ENCODE measurements around the gene ACAD11. TPM values are rescaled to one million over a fixed set of nuclear protein-coding genes. Genes with fewer than 3 reads are reported as not detected.
"Not testable (repeated sequence)": the region's sequence is repeated elsewhere in the genome, so short reads cannot be mapped to it uniquely, and the experiment has no call there.

Gene ACAD11
- total RNA-seq, 3 donors from 2014 or later (not counting 1 experiment from before 2014, with no cell fraction given) = 15.8 to 30.6 (median 25.2) TPM

DNA sequence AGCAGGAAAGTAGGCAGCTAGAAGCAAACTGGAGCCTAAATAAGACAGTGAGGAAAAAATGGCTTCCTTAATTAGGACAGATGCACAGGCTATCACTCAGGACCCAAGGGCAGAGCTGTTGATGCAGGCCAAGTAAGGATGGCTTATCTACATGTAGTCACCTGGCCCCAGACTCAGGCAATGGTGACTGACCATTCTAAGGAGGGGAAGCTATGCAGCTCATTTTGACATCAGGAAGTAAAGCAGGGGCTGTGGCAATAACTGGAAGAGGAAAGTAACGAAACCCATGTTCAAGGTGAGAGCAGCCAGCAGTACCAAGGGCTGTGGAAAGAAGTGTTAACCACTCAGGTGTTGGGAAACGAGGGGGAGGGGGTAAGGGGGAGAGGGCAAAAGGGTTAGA lies 16.2 kb downstream of the ACAD11 start:
- H3K27ac ChIP-seq (ENCODE audit: low read length) = no peak overlapping the region
- no peaks in the 10 kb centered on the region for H3K27me3 ChIP-seq (ENCODE audit: control insufficient read depth, insufficient read depth, low read length)
- H3K27ac Mint-ChIP-seq = no peak overlapping the region
- H3K4me1 Mint-ChIP-seq = peaks cover 0 to 4% of the 10 kb centered on the region in 2 donors
- H3K9me3 ChIP-seq (ENCODE audit: control insufficient read depth, insufficient read depth, low read length) = no peaks in the 10 kb centered on the region
- peaks cover 16% of the 10 kb centered on the region for H3K36me3 ChIP-seq (ENCODE audit: control insufficient read depth, insufficient read depth, low read length)
- TF ChIP-seq, protein P1, sequence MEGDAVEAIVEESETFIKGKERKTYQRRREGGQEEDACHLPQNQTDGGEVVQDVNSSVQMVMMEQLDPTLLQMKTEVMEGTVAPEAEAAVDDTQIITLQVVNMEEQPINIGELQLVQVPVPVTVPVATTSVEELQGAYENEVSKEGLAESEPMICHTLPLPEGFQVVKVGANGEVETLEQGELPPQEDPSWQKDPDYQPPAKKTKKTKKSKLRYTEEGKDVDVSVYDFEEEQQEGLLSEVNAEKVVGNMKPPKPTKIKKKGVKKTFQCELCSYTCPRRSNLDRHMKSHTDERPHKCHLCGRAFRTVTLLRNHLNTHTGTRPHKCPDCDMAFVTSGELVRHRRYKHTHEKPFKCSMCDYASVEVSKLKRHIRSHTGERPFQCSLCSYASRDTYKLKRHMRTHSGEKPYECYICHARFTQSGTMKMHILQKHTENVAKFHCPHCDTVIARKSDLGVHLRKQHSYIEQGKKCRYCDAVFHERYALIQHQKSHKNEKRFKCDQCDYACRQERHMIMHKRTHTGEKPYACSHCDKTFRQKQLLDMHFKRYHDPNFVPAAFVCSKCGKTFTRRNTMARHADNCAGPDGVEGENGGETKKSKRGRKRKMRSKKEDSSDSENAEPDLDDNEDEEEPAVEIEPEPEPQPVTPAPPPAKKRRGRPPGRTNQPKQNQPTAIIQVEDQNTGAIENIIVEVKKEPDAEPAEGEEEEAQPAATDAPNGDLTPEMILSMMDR (IDR thresholded peaks at IDR 0.05) = no peak
- H3K4me1 ChIP-seq (ENCODE audit: control insufficient read depth, insufficient read depth, low read length) = no peaks in the 10 kb centered on the region
- 35% methylated on average over 2 of the region's 2 CpGs for WGBS (ENCODE audit: insufficient coverage)
- H3K4me3 Mint-ChIP-seq = no peak overlapping the region
- H3K27me3 Mint-ChIP-seq (ENCODE audit: low read depth in 2 of 2) = no peaks in the 10 kb centered on the region
- DNase-seq = no peak
- no peaks in the 10 kb centered on the region for H3K36me3 Mint-ChIP-seq
- H3K9me3 Mint-ChIP-seq = no peaks in the 10 kb centered on the region
- H3K4me3 ChIP-seq (ENCODE audit: low read length) = no peak overlapping the region
- ATAC-seq = peak in 1 of 3 donors; percentile 41
- intact Hi-C loops (cut with micrococcal nuclease) = no loop called here

DNA sequence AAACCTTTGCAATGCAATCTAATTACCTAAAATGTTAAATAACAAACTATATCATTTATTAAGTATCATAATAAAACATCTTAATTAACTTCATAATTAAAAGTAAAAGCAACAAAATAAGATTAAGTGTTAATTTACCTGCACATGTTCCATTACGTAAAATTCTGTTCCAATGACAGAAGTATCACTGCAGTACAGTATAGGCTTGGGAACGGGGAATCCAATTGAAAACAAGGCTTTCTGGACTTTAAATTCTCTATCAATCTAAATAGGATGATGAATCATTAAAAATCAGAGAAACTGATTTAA lies 17.1 kb downstream of the ACAD11 start:
- no peaks in the 10 kb centered on the region for H3K4me1 ChIP-seq (ENCODE audit: control insufficient read depth, insufficient read depth, low read length)

DNA sequence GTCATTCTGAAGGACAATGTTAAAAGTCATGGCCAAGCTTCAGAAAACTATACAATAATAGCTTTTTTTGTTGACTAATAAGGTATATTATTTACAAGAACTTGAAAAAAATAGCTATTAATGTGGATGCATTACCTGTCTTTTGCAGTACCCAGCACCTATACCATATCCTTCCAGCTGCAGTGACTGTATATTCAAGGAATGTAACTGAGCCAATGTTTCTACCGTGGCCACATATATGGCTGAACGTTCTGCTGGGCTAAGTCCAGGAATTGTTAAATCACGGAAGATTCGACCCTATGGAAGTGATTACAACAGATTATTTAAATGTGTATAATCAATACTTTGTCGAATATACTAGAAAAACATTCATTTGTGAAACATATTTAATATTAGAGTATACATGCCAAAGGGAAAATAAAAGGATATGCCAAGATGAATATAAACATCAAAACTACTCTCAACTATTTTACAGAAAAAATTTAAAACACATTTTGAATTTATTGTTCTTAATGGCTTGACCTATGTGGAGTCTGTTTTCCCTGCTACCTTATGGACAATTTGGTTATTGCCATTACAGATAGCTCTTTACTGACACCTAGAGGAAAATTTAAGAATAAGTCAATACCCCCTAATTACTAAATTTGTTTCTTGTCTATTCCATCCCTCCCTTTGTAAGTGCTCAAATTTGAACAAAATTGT lies 17.6 kb downstream of the ACAD11 start:
- intact Hi-C loops (cut with micrococcal nuclease) = loop anchor here (1.0 kb wide), 1 partner anchor 106 kb away; no protein-coding TSS in a partner anchor
- H3K36me3 Mint-ChIP-seq = no peaks in the 10 kb centered on the region
- no peaks in the 10 kb centered on the region for H3K4me1 ChIP-seq (ENCODE audit: control insufficient read depth, insufficient read depth, low read length)
- H3K27me3 Mint-ChIP-seq (ENCODE audit: low read depth in 2 of 2) = no peaks in the 10 kb centered on the region
- H3K27ac ChIP-seq (ENCODE audit: low read length) = no peak overlapping the region
- H3K4me3 Mint-ChIP-seq = no peak overlapping the region
- no peak overlapping the region for H3K27ac Mint-ChIP-seq
- peaks cover 18% of the 10 kb centered on the region for H3K36me3 ChIP-seq (ENCODE audit: control insufficient read depth, insufficient read depth, low read length)
- H3K4me3 ChIP-seq (ENCODE audit: low read length) = no peak overlapping the region
- H3K9me3 ChIP-seq (ENCODE audit: control insufficient read depth, insufficient read depth, low read length) = no peaks in the 10 kb centered on the region
- WGBS (ENCODE audit: insufficient coverage) = 94% methylated on average over 2 of the region's 5 CpGs
- H3K9me3 Mint-ChIP-seq = no peaks in the 10 kb centered on the region
- no peaks in the 10 kb centered on the region for H3K27me3 ChIP-seq (ENCODE audit: control insufficient read depth, insufficient read depth, low read length)
- TF ChIP-seq, protein P1 (IDR thresholded peaks at IDR 0.05) = peak; percentile 87
- peaks cover 0 to 4% of the 10 kb centered on the region in 2 donors for H3K4me1 Mint-ChIP-seq
- DNase-seq = peak in 1 of 2 donors; percentile 58
- peak; percentile 53 to 65 (median 64) for ATAC-seq

More for the DNA sequence above, 17.1 kb downstream of the ACAD11 start:
- no peak overlapping the region for H3K4me3 Mint-ChIP-seq
- intact Hi-C loops (cut with micrococcal nuclease) = loop anchor here (1.0 kb wide), 1 partner anchor 106 kb away; no protein-coding TSS in a partner anchor
- DNase-seq (no peak), ATAC-seq (no peak)
- H3K36me3 Mint-ChIP-seq = no peaks in the 10 kb centered on the region
- TF ChIP-seq, protein P1 (IDR thresholded peaks at IDR 0.05) = peak; percentile 7
- H3K9me3 Mint-ChIP-seq = no peaks in the 10 kb centered on the region
- 100% methylated on average over 1 of the region's 2 CpGs for WGBS (ENCODE audit: insufficient coverage)
- H3K27ac Mint-ChIP-seq = no peak overlapping the region
- peaks cover 16% of the 10 kb centered on the region for H3K36me3 ChIP-seq (ENCODE audit: control insufficient read depth, insufficient read depth, low read length)
- H3K27me3 Mint-ChIP-seq (ENCODE audit: low read depth in 2 of 2) = no peaks in the 10 kb centered on the region
- H3K4me1 Mint-ChIP-seq = peaks cover 0 to 4% of the 10 kb centered on the region in 2 donors
- no peaks in the 10 kb centered on the region for H3K9me3 ChIP-seq (ENCODE audit: control insufficient read depth, insufficient read depth, low read length)
- no peaks in the 10 kb centered on the region for H3K27me3 ChIP-seq (ENCODE audit: control insufficient read depth, insufficient read depth, low read length)
- H3K27ac ChIP-seq (ENCODE audit: low read length) = no peak overlapping the region
- no peak overlapping the region for H3K4me3 ChIP-seq (ENCODE audit: low read length)

- H3K27me3 Mint-ChIP-seq (ENCODE audit: low read depth in 2 of 2); H3K27ac ChIP-seq (ENCODE audit: low read length); H3K9me3 ChIP-seq (ENCODE audit: control insufficient read depth, insufficient read depth, low read length); H3K4me3 ChIP-seq (ENCODE audit: low read length); H3K4me1 ChIP-seq (ENCODE audit: control insufficient read depth, insufficient read depth, low read length); H3K9me3 Mint-ChIP-seq; H3K4me3 Mint-ChIP-seq; ATAC-seq; H3K27ac Mint-ChIP-seq; intact Hi-C loops (cut with micrococcal nuclease); H3K36me3 Mint-ChIP-seq; H3K4me1 Mint-ChIP-seq; H3K27me3 ChIP-seq (ENCODE audit: control insufficient read depth, insufficient read depth, low read length); DNase-seq: not testable (repeated sequence)
- peaks cover 23% of the 10 kb centered on the region for H3K36me3 ChIP-seq (ENCODE audit: control insufficient read depth, insufficient read depth, low read length)
- 95% methylated on average over 2 of the region's 2 CpGs for WGBS (ENCODE audit: insufficient coverage)
Observed at GRCh38 chr3:132641427-132641826, 18.2 kb downstream of the ACAD11 start.

Data from natural killer cell (primary cell).